ENCODE results near the gene UBE2E3. TPM values are rescaled to one million over a fixed set of nuclear protein-coding genes. Genes with fewer than 3 reads are reported as not detected.
"Not testable (repeated sequence)": the region's sequence is repeated elsewhere in the genome, so short reads cannot be mapped to it uniquely, and the experiment has no call there.

The UBE2E3 gene
- total and polyA plus RNA-seq, 10 donors = 29.9 to 66.5 (median 48.4) TPM

- Histone ChIP-seq H3K4me1 (no peaks in the 10 kb centered on the region), H3K27ac (no peak overlapping the region), H3K36me3 (no peaks in the 10 kb centered on the region), H3K4me3 (no peak overlapping the region), H3K27me3 (replicated peaks in 1 of 7) (peaks cover 0 to 9% (median 0%) of the 10 kb centered on the region in 7 donors), H3K9me3 (no peaks in the 10 kb centered on the region)
- intact Hi-C loops (cut with DNase I; ENCODE audit: low total_unique reads) = no loop called here
- no peak for DNase-seq
- TF ChIP-seq, protein P1, sequence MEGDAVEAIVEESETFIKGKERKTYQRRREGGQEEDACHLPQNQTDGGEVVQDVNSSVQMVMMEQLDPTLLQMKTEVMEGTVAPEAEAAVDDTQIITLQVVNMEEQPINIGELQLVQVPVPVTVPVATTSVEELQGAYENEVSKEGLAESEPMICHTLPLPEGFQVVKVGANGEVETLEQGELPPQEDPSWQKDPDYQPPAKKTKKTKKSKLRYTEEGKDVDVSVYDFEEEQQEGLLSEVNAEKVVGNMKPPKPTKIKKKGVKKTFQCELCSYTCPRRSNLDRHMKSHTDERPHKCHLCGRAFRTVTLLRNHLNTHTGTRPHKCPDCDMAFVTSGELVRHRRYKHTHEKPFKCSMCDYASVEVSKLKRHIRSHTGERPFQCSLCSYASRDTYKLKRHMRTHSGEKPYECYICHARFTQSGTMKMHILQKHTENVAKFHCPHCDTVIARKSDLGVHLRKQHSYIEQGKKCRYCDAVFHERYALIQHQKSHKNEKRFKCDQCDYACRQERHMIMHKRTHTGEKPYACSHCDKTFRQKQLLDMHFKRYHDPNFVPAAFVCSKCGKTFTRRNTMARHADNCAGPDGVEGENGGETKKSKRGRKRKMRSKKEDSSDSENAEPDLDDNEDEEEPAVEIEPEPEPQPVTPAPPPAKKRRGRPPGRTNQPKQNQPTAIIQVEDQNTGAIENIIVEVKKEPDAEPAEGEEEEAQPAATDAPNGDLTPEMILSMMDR (IDR thresholded peaks at IDR 0.05 in 8 of 11, conservative IDR thresholded peaks at IDR 0.05 in 3 of 11) = no peak
- TF ChIP-seq POLR2AphosphoS5 (IDR thresholded peaks at IDR 0.05) (no peak), POLR2A (IDR thresholded peaks at IDR 0.05) (no peak)
- WGBS, 5 donors = 86 to 100% (median 91%) methylated on average over 1 of the region's 1 CpG
Observed at GRCh38 chr2:181085734-181086133, 105.3 kb downstream of the UBE2E3 start.

DNA sequence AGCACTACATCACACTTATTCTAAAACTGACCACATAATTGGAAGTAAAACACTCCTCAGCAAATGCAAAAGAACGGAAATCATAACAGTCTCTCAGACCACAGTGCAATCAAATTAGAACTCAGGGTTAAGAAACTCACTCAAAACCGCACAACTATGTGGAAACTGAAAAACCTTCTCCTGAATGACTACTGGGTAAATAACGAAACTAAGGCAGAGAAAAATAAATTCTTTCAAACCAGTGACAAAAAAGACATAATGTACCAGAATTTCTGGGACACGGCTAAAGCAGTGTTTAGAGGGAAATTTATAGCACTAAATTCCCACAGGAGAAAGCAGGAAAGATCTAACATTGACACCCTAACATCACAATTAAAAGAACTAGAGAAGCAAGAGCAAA, 111.5 kb downstream of the UBE2E3 start:
- not testable (repeated sequence) for H3K36me3 ChIP-seq; H3K27me3 ChIP-seq (replicated peaks in 1 of 7); H3K27ac ChIP-seq; H3K4me1 ChIP-seq; DNase-seq; H3K4me3 ChIP-seq
- 52 to 95% (median 79%) methylated on average over 4 of the region's 4 CpGs for WGBS, 5 donors
- intact Hi-C loops (cut with DNase I; ENCODE audit: low total_unique reads) = loop anchor here (10.0 kb wide), 1 partner anchor 383 kb away; no protein-coding TSS in a partner anchor
- peaks cover 0 to 40% (median 32%) of the 10 kb centered on the region in 8 donors for H3K9me3 ChIP-seq

- Histone ChIP-seq H3K27ac (no peak overlapping the region), H3K27me3 (replicated peaks in 1 of 7) (no peaks in the 10 kb centered on the region), H3K4me1 (no peaks in the 10 kb centered on the region), H3K9me3 (peaks cover 0 to 40% (median 32%) of the 10 kb centered on the region in 8 donors), H3K36me3 (no peaks in the 10 kb centered on the region), H3K4me3 (no peak overlapping the region)
- 28 to 50% (median 36%) methylated on average over 2 of the region's 2 CpGs for WGBS, 5 donors
- TF ChIP-seq POLR2AphosphoS5 (IDR thresholded peaks at IDR 0.05) = no peak
- TF ChIP-seq, protein P1 (IDR thresholded peaks at IDR 0.05 in 8 of 11, conservative IDR thresholded peaks at IDR 0.05 in 3 of 11) = no peak
- no peak for TF ChIP-seq POLR2A (IDR thresholded peaks at IDR 0.05)
- intact Hi-C loops (cut with DNase I; ENCODE audit: low total_unique reads) = loop anchor here (10.0 kb wide), 1 partner anchor 379 kb away; no protein-coding TSS in a partner anchor
- no peak for DNase-seq
Observed at GRCh38 chr2:181095486-181095885, 115.1 kb downstream of the UBE2E3 start.

DNA sequence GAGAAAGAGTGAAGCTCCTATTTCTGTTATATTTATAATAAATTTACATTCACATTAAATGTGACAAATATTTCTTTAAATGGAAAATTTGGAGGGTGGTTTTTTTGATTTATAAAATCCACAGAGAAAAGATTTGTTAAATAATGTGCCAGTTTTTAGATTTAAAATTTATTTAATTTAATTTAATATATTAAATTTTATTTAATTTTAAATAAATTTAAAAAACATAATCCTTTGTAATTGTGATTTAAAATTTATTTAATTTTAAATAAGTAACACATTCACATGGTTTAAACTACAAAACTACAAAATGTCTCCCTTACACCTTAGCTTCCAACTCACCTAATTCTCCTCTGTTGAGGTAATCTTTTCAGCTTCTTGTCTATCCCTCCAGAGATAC, 123.3 kb downstream of the UBE2E3 start:
- no peak for DNase-seq
- H3K4me1 ChIP-seq = peaks cover 0 to 33% (median 12%) of the 10 kb centered on the region in 6 donors
- H3K27me3 ChIP-seq (replicated peaks in 1 of 7) = no peaks in the 10 kb centered on the region
- H3K4me3 ChIP-seq = no peak overlapping the region
- H3K9me3 ChIP-seq = no peaks in the 10 kb centered on the region
- H3K27ac ChIP-seq = no peak overlapping the region
- TF ChIP-seq, protein P1 (IDR thresholded peaks at IDR 0.05 in 8 of 11, conservative IDR thresholded peaks at IDR 0.05 in 3 of 11) = no peak
- TF ChIP-seq POLR2A (IDR thresholded peaks at IDR 0.05) (no peak), POLR2AphosphoS5 (IDR thresholded peaks at IDR 0.05) (no peak)
- intact Hi-C loops (cut with DNase I; ENCODE audit: low total_unique reads) = loop anchor here (10.0 kb wide), 1 partner anchor 611 kb away; no protein-coding TSS in a partner anchor
- no peaks in the 10 kb centered on the region for H3K36me3 ChIP-seq

All from spleen (tissue), 11 donors.